Endodermal cell (in vitro differentiated cells): Measurements from ENCODE around the gene WDR27. TPM values are rescaled to one million over a fixed set of nuclear protein-coding genes. Genes with fewer than 3 reads are reported as not detected.

Experiments used
- DNase-seq: peaks from one replicate; pipeline ENCODE4 v3.0.0-alpha.2; 2017
- H3K27ac ChIP-seq: 2 replicates; pipeline ENCODE4 v1.5.1; 2013; ENCODE audit warnings: mild to moderate bottlenecking, low read depth, low read length, moderate library complexity
- H3K27me3 ChIP-seq: 2 replicates; pipeline ENCODE4 v1.6.1; 2013; ENCODE audit warnings: mild to moderate bottlenecking, low read length, moderate library complexity; ENCODE audit not compliant: insufficient read depth, control insufficient read depth, poor library complexity, severe bottlenecking
- H3K36me3 ChIP-seq: 2 replicates; pipeline ENCODE4 v1.7.0; 2013; ENCODE audit warnings: mild to moderate bottlenecking, low read length, moderate library complexity; ENCODE audit not compliant: control insufficient read depth, insufficient read depth
- H3K4me1 ChIP-seq: one replicate; pipeline ENCODE4 v1.7.0; 2013; ENCODE audit warnings: low read length; ENCODE audit not compliant: control insufficient read depth, insufficient read depth
- H3K4me3 ChIP-seq: 2 replicates; pipeline ENCODE4 v1.5.1; 2013; ENCODE audit warnings: mild to moderate bottlenecking, low read length, moderate library complexity
- H3K9ac ChIP-seq: 2 replicates; pipeline ENCODE4 v1.6.1; 2013; ENCODE audit warnings: mild to moderate bottlenecking, low read length, moderate library complexity; ENCODE audit not compliant: poor library complexity, severe bottlenecking; ENCODE audit errors: extremely low read depth
- H3K9me3 ChIP-seq: 2 replicates; pipeline ENCODE4 v1.6.1; 2013; ENCODE audit warnings: mild to moderate bottlenecking, low read length, moderate library complexity; ENCODE audit not compliant: control insufficient read depth
- H3K27ac Mint-ChIP-seq: 2 replicates; pipeline ENCODE4 v1.8.0; 2020; ENCODE audit warnings: mixed read lengths
- H3K27me3 Mint-ChIP-seq: 2 replicates; pipeline ENCODE4 v1.8.0; 2021; ENCODE audit warnings: mild to moderate bottlenecking, mixed read lengths; ENCODE audit not compliant: insufficient read depth
- H3K36me3 Mint-ChIP-seq: 2 replicates; pipeline ENCODE4 v1.8.0; 2020; ENCODE audit warnings: low read depth, mixed read lengths
- H3K4me1 Mint-ChIP-seq: 2 replicates; pipeline ENCODE4 v1.8.0; 2020; ENCODE audit warnings: mixed read lengths
- H3K4me3 Mint-ChIP-seq: 2 replicates; pipeline ENCODE4 v1.8.0; 2020; ENCODE audit warnings: mild to moderate bottlenecking, moderate library complexity, mixed read lengths
- H3K9me3 Mint-ChIP-seq: 2 replicates; pipeline ENCODE4 v1.8.0; 2020; ENCODE audit warnings: mild to moderate bottlenecking, mixed read lengths
- CTCF ChIP-seq: fragments of 200-600 bp; sonication (generic); conservative IDR thresholded peaks from 2 replicates; pipeline ENCODE4 v1.5.0; 2021; ENCODE audit warnings: antibody characterized with exemption, mild to moderate bottlenecking
- WGBS, 2 experiments: methylation state at CpG; one replicate each; pipeline versions ENCODE4 v1.1.5 to v1.1.7; 2013; ENCODE audit warnings: missing lambda C conversion rate in 2 of 2, mixed read lengths in 1 of 2; ENCODE audit not compliant: insufficient coverage in 1 of 2, insufficient read length in 1 of 2; 5-methylcytosine and 5-hydroxymethylcytosine counted together
- total RNA-seq, 2 donors: library from RNA; stranded (reverse); fragmentation: NEBNext Ultra II Directional in 1 of 2; extraction: Animal tissue kit (Norgen Biotek cat#: 25700) in 1 of 2; gene quantifications; 2 replicates in 1 of 2; 3 replicates in 1 of 2; pipeline ENCODE4 v1.2.1, GENCODE V29; 2021

The WDR27 gene
- total RNA-seq, 2 donors from 2014 or later = 94.4 to 110 TPM

GRCh38 chr6:169451065-169451838, 250.6 kb downstream of the WDR27 start:
- no peak for TF ChIP-seq CTCF
- no peak overlapping the region for H3K4me3 ChIP-seq
- no peaks in the 10 kb centered on the region for H3K9me3 Mint-ChIP-seq
- no peak overlapping the region for H3K27ac Mint-ChIP-seq
- DNase-seq = no peak
- peaks cover 6% of the 10 kb centered on the region for H3K4me1 Mint-ChIP-seq
- no peak overlapping the region for H3K9ac ChIP-seq
- no peaks in the 10 kb centered on the region for H3K4me1 ChIP-seq
- H3K27ac ChIP-seq = no peak overlapping the region
- no peaks in the 10 kb centered on the region for H3K9me3 ChIP-seq
- WGBS, 2 experiments = 95 to 100% methylated on average over 8 to 13 of the region's 14 CpGs
- no peaks in the 10 kb centered on the region for H3K27me3 ChIP-seq
- no peak overlapping the region for H3K4me3 Mint-ChIP-seq
- H3K36me3 Mint-ChIP-seq = peaks cover 2% of the 10 kb centered on the region
- no peaks in the 10 kb centered on the region for H3K36me3 ChIP-seq
- H3K27me3 Mint-ChIP-seq = no peaks in the 10 kb centered on the region

DNA sequence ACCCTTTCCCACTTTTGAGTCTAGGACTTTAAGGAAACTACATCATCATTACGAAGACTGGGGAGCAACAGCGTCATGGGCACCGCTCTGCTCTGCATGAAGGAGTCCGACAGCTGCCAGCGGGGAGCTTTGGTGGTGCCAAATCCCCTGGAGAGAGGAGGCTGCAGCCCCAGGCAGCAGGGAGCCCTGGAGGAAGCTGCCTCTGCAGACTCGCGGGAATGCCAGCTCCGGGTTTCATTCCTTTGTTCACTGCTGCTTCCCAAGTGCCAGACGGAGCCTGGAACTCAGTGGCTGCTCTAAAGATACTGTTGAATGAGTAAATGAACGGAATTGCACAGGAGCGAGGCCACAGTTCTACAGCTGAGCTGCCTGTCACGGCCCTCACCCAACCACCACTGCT, 251.7 kb downstream of the WDR27 start:
- Histone ChIP-seq H3K4me3 (no peak overlapping the region), H3K4me1 (no peaks in the 10 kb centered on the region), H3K36me3 (no peaks in the 10 kb centered on the region), H3K27me3 (no peaks in the 10 kb centered on the region), H3K27ac (no peak overlapping the region), H3K9me3 (no peaks in the 10 kb centered on the region), H3K9ac (no peak overlapping the region)
- 86% methylated on average over 5 to 12 of the region's 12 CpGs for WGBS, 2 experiments
- H3K36me3 Mint-ChIP-seq = peaks cover 2% of the 10 kb centered on the region
- H3K9me3 Mint-ChIP-seq = no peaks in the 10 kb centered on the region
- H3K4me1 Mint-ChIP-seq = peaks cover 6% of the 10 kb centered on the region
- DNase-seq = peak; percentile 55
- no peak overlapping the region for H3K27ac Mint-ChIP-seq
- TF ChIP-seq CTCF = no peak
- H3K4me3 Mint-ChIP-seq = no peak overlapping the region
- no peaks in the 10 kb centered on the region for H3K27me3 Mint-ChIP-seq

DNA sequence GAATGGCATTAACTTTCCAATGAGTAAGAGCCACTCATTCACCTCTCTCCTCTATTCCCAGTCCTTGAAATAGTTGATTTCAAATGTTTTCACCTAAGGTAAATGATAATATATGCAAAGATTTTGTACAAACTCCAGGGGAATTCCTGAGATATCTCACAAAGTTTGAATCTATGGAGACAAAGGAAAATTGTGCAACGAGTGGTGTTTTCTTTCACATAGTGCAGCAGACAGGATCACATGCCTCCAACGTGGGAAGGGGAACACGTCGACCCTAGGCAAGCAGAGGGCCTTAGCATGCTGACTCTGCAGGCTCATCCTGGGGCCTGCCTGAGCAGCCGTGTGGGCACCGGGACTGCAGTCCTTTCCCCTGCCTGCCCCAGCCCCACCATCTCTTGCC, 252.6 kb downstream of the WDR27 start:
- Mint-ChIP-seq H3K4me3 (no peak overlapping the region), H3K4me1 (peaks cover 1% of the 10 kb centered on the region), H3K9me3 (no peaks in the 10 kb centered on the region), H3K27me3 (no peaks in the 10 kb centered on the region), H3K27ac (no peak overlapping the region), H3K36me3 (peaks cover 2% of the 10 kb centered on the region)
- no peaks in the 10 kb centered on the region for H3K9me3 ChIP-seq
- no peak overlapping the region for H3K9ac ChIP-seq
- no peak overlapping the region for H3K27ac ChIP-seq
- H3K4me3 ChIP-seq = no peak overlapping the region
- no peaks in the 10 kb centered on the region for H3K4me1 ChIP-seq
- WGBS, 2 experiments = 90 to 93% methylated on average over 6 of the region's 6 CpGs
- no peaks in the 10 kb centered on the region for H3K27me3 ChIP-seq
- H3K36me3 ChIP-seq = no peaks in the 10 kb centered on the region
- no peak for DNase-seq
- no peak for TF ChIP-seq CTCF
